Measurements from ENCODE around the gene IPO7.

Gene IPO7

GRCh38 chr11:9470765-9471164, 86.3 kb downstream of the IPO7 start:
- no peaks in the 10 kb centered on the region for H3K9me3 Mint-ChIP-seq
- no peaks in the 10 kb centered on the region for H3K27me3 Mint-ChIP-seq (ENCODE audit: low read depth)
- H3K36me3 Mint-ChIP-seq (ENCODE audit: low read depth): peaks cover 22% of the 10 kb centered on the region
- H3K4me1 Mint-ChIP-seq: peaks cover 7% of the 10 kb centered on the region
- TF ChIP-seq CTCF (IDR thresholded peaks at IDR 0.05; ENCODE audit: unreplicated experiment in 3 of 3): no peak
- peak overlapping the region in 1 of 3 experiments; percentile 19 for H3K27ac Mint-ChIP-seq
- H3K4me3 Mint-ChIP-seq: no peak overlapping the region

- no peak for TF ChIP-seq CTCF (IDR thresholded peaks at IDR 0.05; ENCODE audit: unreplicated experiment in 3 of 3)
- H3K4me3 Mint-ChIP-seq: peak overlapping the region in 1 of 3 experiments; percentile 6
- H3K27ac Mint-ChIP-seq: peak overlapping the region; percentile 3 to 93 (median 68)
- H3K27me3 Mint-ChIP-seq (ENCODE audit: low read depth): no peaks in the 10 kb centered on the region
- peaks cover 28% of the 10 kb centered on the region for H3K36me3 Mint-ChIP-seq (ENCODE audit: low read depth)
- peaks cover 7% of the 10 kb centered on the region for H3K4me1 Mint-ChIP-seq
- no peaks in the 10 kb centered on the region for H3K9me3 Mint-ChIP-seq
These were observed 89.0 kb downstream of the IPO7 start for GRCh38 chr11:9473408-9473807.

GRCh38 chr11:9479899-9480298, 95.4 kb downstream of the IPO7 start:
- Mint-ChIP-seq H3K4me3 (no peak overlapping the region), H3K9me3 (no peaks in the 10 kb centered on the region)

GRCh38 chr11:9489080-9489765, 104.8 kb downstream of the IPO7 start:
- TF ChIP-seq CTCF (IDR thresholded peaks at IDR 0.05; ENCODE audit: unreplicated experiment in 3 of 3): no peak
- H3K27me3 Mint-ChIP-seq (ENCODE audit: low read depth): no peaks in the 10 kb centered on the region
- peaks cover 49% of the 10 kb centered on the region for H3K36me3 Mint-ChIP-seq (ENCODE audit: low read depth)
- H3K9me3 Mint-ChIP-seq: no peaks in the 10 kb centered on the region
- no peak overlapping the region for H3K4me3 Mint-ChIP-seq
- H3K27ac Mint-ChIP-seq: no peak overlapping the region
- peaks cover 6% of the 10 kb centered on the region for H3K4me1 Mint-ChIP-seq

More at GRCh38 chr11:9479899-9480298, 95.4 kb downstream of the IPO7 start:
- TF ChIP-seq CTCF (IDR thresholded peaks at IDR 0.05; ENCODE audit: unreplicated experiment in 3 of 3): no peak
- no peaks in the 10 kb centered on the region for H3K4me1 Mint-ChIP-seq
- H3K36me3 Mint-ChIP-seq (ENCODE audit: low read depth): peaks cover 42% of the 10 kb centered on the region
- H3K27ac Mint-ChIP-seq: peak overlapping the region in 2 of 3 experiments; percentile 52 to 91
- H3K27me3 Mint-ChIP-seq (ENCODE audit: low read depth): no peaks in the 10 kb centered on the region

- peaks cover 6% of the 10 kb centered on the region for H3K4me1 Mint-ChIP-seq
- no peak overlapping the region for H3K27ac Mint-ChIP-seq
- no peaks in the 10 kb centered on the region for H3K9me3 Mint-ChIP-seq
- H3K36me3 Mint-ChIP-seq (ENCODE audit: low read depth): peaks cover 51% of the 10 kb centered on the region
- no peak for TF ChIP-seq CTCF (IDR thresholded peaks at IDR 0.05; ENCODE audit: unreplicated experiment in 3 of 3)
- H3K4me3 Mint-ChIP-seq: no peak overlapping the region
- no peaks in the 10 kb centered on the region for H3K27me3 Mint-ChIP-seq (ENCODE audit: low read depth)
These were observed 105.9 kb downstream of the IPO7 start for GRCh38 chr11:9490376-9490775.

GRCh38 chr11:9493492-9493891, 109.0 kb downstream of the IPO7 start:
- Mint-ChIP-seq H3K36me3 (ENCODE audit: low read depth) (peaks cover 60% of the 10 kb centered on the region), H3K4me1 (peaks cover 10% of the 10 kb centered on the region), H3K4me3 (no peak overlapping the region), H3K9me3 (no peaks in the 10 kb centered on the region), H3K27ac (no peak overlapping the region), H3K27me3 (ENCODE audit: low read depth) (no peaks in the 10 kb centered on the region)
- no peak for TF ChIP-seq CTCF (IDR thresholded peaks at IDR 0.05; ENCODE audit: unreplicated experiment in 3 of 3)

All from nephron (organoid).